Measurements from ENCODE around the gene PNLIPRP3. TPM values are rescaled to one million over a fixed set of nuclear protein-coding genes. Genes with fewer than 3 reads are reported as not detected.
A peak's percentile ranks its signal among the peaks of the same experiment; 100 is the strongest.

The PNLIPRP3 gene
- total RNA-seq, 1 experiment from 2014 or later = not detected

GRCh38 chr10:116450861-116451260 is 23.2 kb downstream of the PNLIPRP3 start:
- DNase-seq (ENCODE audit: low spot score) = no peak

DNA sequence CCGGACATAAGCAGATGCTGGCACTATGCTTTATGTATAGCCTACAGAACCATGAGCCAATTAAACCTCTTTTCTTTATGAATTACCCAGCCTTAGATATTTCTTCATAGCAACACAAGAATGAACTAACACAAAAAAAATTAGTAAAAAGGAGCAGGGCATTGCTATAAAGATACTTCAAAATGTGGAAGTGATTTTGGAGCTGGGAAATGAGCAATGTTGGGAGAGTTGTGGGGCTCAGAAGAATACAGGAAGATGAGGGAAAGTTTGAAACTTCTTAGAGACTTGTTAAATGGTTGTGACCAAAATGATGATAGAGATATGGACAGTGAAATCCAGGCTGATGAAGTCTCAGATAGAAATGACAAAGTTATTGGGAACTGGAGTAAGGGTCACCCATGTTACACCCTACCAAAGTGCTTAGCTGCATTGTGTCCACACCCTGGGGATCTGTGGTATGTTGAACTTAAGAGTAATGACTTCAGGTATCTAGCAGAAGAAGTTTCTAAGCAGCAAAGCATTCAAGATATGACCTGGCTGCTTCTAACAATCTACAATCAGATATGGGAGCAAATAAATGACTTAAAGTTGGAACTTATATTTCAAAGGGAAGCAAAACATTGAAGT is 24.2 kb downstream of the PNLIPRP3 start:
- DNase-seq (ENCODE audit: low spot score) = no peak

GRCh38 chr10:116452338-116452720 is 24.7 kb downstream of the PNLIPRP3 start:
- DNase-seq (ENCODE audit: low spot score) = no peak

- no peak for DNase-seq (ENCODE audit: low spot score)
Observed at GRCh38 chr10:116457488-116457887, 29.8 kb downstream of the PNLIPRP3 start.

GRCh38 chr10:116460219-116460618 is 32.6 kb downstream of the PNLIPRP3 start:
- DNase-seq (ENCODE audit: low spot score) = no peak

GRCh38 chr10:116461680-116462079 is 34.0 kb downstream of the PNLIPRP3 start:
- no peak for DNase-seq (ENCODE audit: low spot score)

DNA sequence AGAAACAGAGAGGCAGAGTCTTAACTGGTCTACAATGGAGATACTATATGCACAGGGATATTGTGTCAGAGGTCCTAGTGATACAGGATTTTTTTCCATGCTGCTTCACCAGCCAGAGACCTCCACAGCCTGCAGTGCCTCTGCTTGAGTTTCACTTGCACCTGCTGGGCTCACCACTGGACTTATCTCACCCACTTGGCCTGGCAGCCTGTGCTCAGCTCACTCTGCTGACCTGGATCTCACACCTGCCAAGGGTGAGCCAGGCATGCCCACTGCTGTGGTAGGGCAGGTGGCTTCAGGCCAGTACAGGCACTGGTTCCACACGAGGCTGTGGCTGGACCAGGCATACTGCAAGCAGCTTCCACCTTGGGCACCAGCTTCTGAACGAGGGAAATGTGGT is 36.6 kb downstream of the PNLIPRP3 start:
- DNase-seq (ENCODE audit: low spot score) = no peak

DNA sequence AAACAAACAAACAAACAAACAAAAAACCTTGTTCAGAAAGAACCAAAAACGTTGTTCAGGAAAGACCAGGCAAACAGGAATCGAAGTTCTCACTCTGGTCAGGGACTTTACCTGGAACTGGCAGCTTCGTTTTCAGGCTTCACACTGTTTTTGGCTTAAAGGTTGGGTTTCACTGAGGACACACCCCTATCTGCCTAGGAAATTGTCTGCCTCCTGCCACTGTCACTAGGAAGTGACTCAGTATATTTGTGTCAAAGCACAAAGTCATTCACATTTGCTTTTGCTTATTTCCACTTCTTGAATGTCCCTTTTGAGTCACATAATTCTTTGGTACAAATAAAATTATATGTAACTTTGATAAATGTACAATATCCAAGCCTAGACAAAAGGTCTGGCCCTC is 37.9 kb downstream of the PNLIPRP3 start:
- peak; percentile 27 for DNase-seq (ENCODE audit: low spot score)

DNA sequence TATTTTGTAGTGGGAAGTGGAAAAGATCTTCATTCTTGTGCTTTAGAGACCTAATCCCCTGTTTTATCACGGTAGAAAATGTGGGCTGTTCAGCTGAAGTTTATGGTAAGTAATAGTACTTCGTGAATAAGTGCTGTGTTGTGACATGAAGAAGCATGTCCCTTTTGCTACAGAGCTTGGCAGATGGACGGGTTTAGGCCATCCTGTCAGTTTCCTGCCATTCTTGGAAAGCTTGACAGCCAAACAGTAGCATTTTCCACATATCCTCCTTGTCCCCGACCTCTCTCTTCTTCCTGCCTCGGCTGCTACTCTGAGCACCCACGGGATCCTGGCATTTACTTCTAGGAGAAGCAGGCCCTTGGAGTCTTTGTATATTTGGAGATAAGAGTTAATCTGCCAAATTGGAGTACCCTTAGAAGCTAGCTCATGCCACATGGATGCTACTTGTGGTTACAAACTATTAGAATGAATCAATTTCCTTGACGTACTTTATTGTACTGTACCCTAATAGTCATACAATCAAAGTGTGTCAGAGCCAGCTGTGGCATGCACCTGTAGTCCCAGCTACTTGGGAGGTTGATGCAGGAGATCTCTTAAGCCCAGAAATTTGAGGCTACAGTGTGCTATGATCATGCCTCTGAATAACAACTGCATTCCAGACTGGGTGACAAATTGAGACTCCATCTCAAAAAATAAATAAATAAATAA is 39.2 kb downstream of the PNLIPRP3 start:
- no peak for DNase-seq (ENCODE audit: low spot score)

GRCh38 chr10:116469437-116469836 is 41.8 kb downstream of the PNLIPRP3 start:
- no peak for DNase-seq (ENCODE audit: low spot score)

DNA sequence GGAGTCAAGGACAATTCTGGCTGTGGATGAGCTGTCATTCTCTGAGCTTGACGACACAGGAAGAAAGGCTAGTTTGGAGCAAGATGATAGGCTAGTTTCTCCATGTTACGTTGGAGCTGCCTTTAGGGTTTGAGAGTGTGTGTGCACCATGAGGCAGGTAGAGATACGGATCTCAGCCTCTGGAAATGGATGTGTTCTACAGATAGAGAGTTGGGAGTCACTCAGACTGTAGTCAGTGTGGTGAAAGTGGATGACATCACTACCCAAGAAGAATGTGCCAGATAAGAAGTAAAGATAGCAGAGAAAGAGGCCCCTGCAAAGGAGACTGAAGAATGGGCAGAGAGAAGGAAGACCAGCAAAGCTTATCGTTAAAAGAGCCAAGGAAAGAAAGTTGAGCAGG is 42.4 kb downstream of the PNLIPRP3 start:
- no peak for DNase-seq (ENCODE audit: low spot score)

GRCh38 chr10:116470768-116471415 is 43.2 kb downstream of the PNLIPRP3 start:
- peak; percentile 41 for DNase-seq (ENCODE audit: low spot score)

GRCh38 chr10:116472891-116473290 is 45.2 kb downstream of the PNLIPRP3 start:
- no peak for DNase-seq (ENCODE audit: low spot score)

GRCh38 chr10:116475866-116476265 is 48.2 kb downstream of the PNLIPRP3 start:
- no peak for DNase-seq (ENCODE audit: low spot score)

DNA sequence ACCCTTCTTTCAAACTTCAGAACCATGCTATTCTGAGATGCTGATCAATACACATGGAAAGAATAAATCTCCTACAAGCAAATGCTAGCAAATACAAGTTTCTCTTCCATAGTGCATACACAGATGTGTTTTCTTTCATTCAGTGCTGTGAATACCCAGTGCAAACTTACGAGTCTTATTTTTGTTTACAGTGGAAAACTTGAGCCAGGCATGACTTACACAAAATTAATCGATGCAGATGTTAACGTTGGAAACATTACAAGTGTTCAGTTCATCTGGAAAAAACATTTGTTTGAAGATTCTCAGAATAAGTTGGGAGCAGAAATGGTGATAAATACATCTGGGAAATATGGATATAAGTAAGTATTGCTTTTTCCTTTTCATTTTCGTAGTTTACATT is 48.8 kb downstream of the PNLIPRP3 start:
- no peak for DNase-seq (ENCODE audit: low spot score)

- DNase-seq (ENCODE audit: low spot score) = no peak
Observed at GRCh38 chr10:116477986-116478664, 50.5 kb downstream of the PNLIPRP3 start.

- no peak for DNase-seq (ENCODE audit: low spot score)
Observed at GRCh38 chr10:116486770-116487448, 59.3 kb downstream of the PNLIPRP3 start.

DNA sequence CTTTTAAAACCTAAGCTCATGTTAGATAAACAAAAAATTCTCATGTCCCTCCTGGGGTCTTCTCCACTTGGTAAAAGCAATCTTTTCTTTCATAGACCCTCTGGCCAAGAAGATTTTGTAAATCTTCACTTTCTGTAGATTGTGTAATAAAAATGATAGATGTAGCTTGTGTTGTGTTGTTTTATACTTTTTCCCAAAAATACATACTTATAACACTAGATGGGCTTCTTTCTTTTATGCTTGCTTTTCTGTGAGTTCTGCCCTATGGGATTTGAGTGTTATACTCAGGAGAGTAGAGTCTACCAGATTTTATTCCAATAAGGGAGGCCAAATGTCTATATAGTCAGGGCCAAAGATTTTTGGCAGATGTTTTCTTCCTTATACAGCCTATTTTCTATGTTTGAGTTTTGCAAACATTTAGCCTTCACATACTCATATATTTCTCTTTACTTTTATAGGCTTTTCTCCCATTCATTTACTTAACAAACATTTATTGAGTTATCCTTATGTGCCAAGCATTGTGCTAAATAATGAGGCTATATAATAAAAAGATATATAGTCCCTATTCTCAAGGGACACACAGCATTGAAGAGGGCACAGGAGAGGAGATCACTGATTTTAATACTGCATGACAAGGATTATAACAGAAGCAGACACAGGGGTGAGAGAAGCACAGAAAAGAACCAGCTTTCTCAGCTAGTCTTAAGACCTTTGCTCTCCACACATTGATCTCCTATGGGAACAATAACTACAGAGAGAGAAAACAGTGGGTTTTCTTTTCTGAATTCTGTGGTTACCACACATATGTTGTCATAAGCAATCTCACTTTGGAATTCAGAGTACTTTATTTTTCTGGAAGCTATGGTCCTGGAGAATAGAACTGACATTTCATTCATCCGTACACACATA is 60.1 kb downstream of the PNLIPRP3 start:
- no peak for DNase-seq (ENCODE audit: low spot score)

DNA sequence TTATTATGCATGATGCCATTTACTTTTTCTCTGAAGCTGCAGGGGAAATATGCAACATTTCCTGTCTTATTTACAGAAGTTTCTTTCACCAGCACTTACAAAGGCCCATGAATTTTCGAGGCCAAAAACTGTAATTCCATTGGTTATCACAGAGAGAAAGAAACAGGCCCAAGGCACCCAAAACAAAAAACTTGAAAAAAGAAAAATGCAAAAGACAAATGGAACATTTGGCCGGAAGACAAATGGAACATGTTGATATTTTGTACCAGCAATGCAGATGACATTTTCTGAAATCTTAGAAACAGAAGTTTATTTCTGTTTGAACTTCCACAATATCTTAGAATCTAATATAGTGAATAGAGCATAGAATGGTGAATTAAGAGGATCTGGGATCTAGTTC is 61.8 kb downstream of the PNLIPRP3 start:
- no peak for DNase-seq (ENCODE audit: low spot score)

DNA sequence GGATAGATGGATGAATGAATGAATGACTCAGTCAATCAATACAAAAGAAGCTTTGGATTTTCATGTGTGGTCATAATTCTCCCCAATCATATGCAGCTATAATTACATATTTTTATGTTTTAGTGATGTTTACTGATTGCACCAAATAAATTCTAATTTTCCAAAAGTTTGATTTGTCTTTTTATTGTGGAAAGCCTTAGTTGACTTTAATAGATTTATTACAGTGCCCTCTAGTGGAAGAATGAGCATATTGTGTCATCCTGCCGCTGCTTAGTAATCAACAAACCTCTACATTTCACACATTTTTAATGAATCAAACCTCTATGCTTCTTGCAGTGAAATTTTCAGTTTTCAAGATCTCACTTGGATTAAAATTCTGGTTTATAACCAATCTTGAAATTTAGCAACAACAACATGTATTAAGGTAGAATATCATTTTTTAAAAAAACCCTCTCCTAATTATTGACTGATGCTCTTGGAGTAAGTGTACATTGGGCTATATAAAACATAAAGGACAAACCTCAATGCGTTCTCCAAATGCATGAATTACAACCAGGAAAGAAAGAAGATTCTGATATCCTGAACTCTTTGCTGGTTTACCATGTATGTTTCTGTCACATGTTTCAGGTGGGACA is 62.5 kb downstream of the PNLIPRP3 start:
- DNase-seq (ENCODE audit: low spot score) = peak; percentile 9

Data from H4 (cell line).